ENCODE results near the gene BCKDHB.
A peak's percentile ranks its signal among the peaks of the same experiment; 100 is the strongest.

The BCKDHB gene

DNA sequence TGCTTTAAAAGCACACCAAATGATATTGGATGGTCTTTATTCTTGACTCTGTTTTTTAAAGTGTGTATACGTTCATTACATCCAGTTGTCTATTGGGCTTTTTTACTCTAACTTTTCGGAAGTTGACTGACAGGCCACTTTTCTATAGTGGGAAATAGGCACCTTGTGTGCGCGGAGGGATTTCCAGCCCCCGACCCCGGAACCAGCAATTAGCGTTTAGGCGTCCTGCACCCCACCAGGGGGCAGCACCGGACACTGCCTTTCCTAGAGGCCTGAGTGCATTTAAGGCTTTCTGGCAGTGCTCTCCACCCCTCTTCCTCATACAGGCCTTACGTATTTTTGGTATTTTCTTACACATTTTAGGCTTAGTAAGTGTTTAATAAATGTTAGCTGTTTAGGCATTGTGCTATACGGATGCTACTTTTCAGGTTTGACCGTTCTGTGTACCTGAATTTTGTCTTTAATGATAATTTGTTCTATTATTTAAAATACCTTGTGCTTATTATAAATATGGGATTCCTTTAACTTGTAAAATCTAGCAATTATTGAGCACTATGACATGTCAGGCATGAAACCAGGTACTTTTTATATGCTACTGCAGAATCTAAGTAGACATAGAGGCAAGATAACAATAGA is 231.8 kb downstream of the BCKDHB start:
- DNase-seq: peak; percentile 60

DNA sequence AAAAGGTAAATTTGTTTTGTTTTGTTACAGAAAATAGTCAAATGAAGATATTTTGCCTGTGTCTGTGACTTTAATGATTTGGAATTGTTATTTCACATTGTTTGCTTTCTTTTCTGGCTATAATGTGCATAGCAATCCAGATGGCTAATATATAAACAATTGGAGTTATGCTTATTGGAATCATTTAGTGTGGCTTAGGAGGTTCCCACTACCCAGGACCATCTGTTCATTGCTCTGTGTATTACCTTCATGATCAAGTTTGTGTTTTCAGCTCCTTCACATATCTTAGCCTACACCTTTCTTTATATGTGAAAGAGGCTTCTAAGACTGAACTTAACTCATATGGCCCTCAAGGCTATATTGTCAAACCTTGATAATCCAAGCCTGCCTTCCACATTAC is 232.9 kb downstream of the BCKDHB start:
- DNase-seq: no peak

DNA sequence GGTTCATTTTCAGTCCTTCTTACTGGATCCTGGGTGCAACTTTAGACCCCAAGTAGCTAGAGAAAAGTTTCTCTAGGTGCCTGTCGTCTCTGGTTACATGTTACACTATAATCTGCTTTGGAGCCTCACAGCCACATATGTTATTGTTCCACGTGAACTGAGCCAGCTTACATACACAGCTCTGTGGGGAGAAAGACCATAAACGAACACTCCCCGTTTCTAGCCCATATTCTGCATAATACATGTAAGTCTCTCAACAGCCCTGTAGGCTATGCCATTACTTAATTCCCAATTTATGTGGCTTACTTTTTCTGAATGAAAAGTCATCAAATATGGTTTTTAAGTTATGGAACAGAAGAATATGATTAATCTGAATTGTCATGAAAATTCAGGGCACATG is 233.8 kb downstream of the BCKDHB start:
- DNase-seq: no peak

- no peak for DNase-seq
Observed at GRCh38 chr6:80340686-80341085, 234.2 kb downstream of the BCKDHB start.

DNA sequence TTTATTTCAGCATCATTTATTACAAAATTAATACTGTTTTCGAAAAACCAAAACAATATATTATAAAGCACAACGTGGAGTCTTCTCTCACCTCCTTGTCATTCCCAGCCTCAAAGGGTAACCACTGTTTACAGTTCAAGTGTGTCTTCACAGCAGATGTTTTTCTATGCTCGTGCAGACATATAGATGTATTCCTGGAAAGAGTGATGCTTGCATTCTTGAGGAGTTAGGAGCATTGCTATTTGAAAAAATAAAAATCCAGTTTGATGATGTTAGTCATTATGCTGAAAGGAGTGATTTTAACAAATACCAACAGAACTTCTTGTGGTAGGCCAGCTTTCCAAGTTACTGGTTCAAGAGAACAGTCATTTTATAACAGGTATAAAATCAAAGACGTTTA is 234.9 kb downstream of the BCKDHB start:
- no peak for DNase-seq

- DNase-seq: no peak
Observed at GRCh38 chr6:80343511-80343910, 237.0 kb downstream of the BCKDHB start.

DNA sequence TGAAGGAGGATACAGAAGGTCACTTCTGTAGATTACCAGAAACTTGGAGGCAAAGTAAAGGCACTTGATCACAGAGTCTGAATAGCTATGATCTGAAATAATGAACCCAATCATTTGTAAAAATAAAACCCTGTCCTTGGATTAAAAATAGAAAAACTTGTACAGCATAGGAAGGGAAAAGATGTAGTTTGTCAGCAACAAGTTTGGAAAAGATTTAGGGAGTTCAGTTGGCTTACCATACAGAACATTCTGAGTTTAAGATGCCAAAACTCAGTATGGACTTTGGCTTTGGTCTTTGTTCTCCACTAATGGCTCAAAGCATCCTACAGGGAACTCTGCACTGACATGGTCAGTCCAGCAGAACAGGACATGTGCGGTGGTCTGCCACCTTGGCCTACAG is 240.6 kb downstream of the BCKDHB start:
- DNase-seq: no peak

DNA sequence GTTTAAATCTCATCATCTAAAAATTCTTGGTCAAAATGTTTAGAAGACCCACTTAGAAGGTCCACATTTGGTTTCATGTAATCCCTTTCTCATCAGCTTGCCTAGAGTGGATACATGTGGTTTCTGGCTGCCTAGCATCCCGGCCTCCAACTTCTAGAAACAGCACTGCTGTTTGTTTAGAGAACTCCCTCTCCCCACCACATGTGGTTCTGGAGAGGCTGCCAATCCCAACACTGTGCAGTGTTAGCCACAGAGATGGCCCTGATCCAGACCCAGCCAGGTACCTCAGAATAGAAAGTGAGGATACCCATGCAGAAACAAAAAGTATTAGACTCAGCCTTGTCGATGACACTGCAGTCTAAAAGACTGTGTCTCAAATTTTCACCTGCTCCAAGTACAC is 241.8 kb downstream of the BCKDHB start:
- DNase-seq: no peak

GRCh38 chr6:80356000-80356399 is 249.5 kb downstream of the BCKDHB start:
- DNase-seq: no peak

DNA sequence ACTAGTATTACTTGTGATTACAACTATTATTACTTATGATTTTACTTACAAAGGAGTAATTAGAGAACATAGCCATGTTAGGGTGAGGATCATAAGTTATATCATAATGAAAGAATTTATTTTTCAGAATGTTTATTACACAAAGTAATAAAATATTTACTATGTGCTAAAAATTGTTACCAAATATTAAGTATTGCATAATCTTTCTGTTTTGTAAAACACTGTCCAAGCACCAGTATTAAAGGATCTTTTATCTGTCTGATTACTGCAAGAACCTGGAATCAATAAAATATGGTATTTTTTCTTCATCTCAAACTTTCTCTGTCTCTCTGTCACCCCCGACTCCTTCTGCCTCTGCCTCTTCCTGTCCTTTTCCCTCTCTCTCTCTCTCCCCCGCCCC is 250.1 kb downstream of the BCKDHB start:
- no peak for DNase-seq

DNA sequence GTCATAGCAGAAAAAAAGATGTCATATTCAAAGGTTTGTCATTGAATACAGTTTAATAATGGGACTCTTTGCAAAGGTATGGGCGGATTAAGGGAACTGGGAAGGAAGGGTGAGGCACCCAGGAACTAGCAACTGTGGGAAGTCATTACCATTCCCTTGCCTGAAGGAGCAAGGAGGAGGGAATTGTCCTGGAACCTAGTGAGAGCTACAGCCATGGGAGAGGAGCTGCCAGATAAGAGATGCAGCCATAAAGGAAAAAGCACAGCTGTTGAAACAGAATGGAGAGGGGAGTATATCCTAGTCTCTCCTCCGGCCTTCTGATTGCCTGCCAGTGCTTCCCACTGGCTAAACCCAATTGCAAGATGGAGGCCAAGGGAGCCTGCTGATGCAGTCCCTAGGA is 250.6 kb downstream of the BCKDHB start:
- DNase-seq: no peak

DNA sequence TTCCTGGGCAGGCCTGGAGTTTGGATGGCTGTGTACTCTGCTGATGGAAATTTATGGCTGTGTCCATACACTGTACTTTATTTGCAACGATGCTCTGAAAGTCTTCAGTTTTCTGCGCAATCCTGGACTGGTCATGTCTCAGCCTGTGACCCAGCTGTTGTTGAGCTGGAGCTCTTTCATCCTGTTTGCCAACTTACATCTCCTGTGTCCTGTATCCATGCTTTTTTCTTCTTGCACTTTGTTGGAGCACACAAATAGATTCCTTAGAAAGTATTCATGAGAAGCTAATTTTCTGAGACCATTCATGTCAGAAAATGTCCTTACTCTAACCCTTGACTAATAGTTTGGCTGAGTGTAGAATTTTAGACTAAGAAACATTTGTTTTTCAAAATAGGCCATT is 251.2 kb downstream of the BCKDHB start:
- DNase-seq: no peak

- no peak for DNase-seq
Observed at GRCh38 chr6:80363501-80364122, 257.1 kb downstream of the BCKDHB start.

DNA sequence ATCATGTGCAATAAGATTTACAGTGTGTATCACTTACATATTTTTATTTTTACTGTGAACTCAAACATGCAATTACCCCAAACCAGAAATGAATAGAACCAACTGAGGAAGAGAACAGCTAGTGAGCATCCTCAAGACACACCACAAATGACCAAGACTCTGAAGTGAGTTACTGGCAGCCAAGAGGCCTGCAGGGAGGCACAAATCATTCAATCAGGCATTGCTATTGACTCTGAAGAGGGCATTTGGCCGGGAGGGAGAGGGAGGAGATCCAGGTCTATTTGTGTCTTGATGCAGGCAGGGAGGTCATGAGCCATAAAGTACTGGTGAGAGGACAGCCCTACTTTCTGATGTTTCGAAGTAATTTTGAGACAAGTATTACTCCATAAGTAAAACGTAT is 257.7 kb downstream of the BCKDHB start:
- no peak for DNase-seq

- no peak for DNase-seq
Observed at GRCh38 chr6:80366051-80366450, 259.6 kb downstream of the BCKDHB start.

DNA sequence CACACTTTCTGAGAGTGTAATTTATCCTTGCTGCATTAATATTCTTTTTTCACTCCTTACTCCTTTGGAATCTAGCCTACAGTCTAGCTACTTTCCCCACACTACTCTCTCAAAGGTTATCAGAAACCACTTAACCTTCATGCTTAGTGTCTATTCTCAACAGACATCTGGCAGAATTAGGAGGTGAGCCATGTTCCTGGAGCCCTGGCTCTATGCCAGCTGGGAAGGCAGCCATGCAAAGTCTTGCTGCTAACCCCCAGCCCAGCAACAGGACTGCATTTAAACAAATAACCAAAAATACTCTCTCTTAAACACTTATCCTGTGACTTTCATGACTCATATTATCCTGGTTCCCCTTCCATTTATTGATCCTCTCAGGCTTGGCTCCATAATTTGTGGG is 260.2 kb downstream of the BCKDHB start:
- no peak for DNase-seq

DNA sequence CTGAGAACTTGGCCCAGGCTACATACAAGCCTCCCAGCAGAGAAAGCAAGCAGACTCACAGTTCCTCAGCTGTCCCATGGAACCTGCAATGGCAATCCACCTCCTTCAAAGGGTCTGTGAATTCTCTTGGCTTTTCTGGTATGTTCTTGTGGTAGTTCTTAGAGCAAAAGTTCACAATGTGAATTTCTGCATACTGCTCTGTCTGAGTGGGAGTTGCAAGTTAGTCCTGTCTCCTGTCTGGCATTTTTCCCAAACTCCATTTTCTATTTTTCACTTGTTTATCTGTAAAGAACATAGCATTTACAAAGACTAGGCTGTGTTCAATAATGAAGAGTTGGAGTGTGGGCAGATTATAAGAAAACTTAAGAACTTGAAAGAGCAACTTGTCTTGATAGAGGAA is 269.9 kb downstream of the BCKDHB start:
- no peak for DNase-seq

DNA sequence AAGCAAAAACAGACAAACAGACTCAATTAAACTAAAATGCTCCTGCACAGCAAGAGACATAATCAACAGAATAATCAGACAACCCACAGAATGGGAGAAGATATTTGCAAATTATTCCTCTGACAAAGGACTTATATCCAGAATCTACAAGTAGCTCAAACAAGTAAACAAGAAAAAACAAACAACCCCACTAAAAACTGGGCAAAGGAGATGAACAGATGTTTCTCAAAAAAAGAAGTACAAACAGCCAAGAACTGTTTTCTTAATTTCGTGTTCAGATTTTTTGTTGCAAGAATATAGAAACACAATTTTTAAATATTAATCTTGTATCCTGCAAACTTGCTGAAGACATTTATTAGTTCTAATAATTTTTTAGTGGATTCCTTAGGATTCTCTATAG is 274.1 kb downstream of the BCKDHB start:
- DNase-seq: no peak

DNA sequence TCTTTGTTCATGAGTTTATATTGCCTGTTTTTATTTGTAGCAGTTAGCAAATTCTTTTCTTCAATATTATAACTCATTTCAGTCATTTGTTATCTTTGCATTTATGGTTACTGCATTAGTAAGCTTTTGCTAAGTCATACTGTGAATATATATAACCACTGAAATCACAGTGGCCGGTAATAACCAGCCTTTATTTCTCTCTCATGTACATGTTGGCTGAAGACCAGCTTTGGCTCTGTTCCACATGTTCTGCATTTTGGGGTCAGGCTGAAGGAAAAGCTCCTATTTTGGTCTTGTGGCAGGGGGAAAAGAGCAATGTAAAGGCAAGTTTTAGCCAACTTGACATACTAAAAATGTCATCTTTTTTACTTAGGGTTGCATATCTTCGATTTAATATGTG is 276.3 kb downstream of the BCKDHB start:
- DNase-seq: no peak

- DNase-seq: no peak
Observed at GRCh38 chr6:80388507-80388906, 282.0 kb downstream of the BCKDHB start.

Data from activated CD4-positive, alpha-beta T cell treated with anti-CD3 and anti-CD28 coated beads, Interleukin-10, Interleukin-2, amounts not matched to agents 100 ng/mL and 50 ng/mL, durations not matched to agents 16 hours and 8 hours (primary cell).